Measurements from ENCODE around the gene ABHD11. TPM values are rescaled to one million over a fixed set of nuclear protein-coding genes. Genes with fewer than 3 reads are reported as not detected.

ABHD11 gene
- 3.8 and 29.6 TPM in 2 replicates for total RNA-seq

GRCh38 chr7:73738612-73739386 lies at the start of gene ABHD11:
Gene ABHD11 (minus strand): TSS chr7:73738802. CDS start chr7:73738770, 32 bp downstream.

GRCh38 chr7:73770002-73770859 lies 31.6 kb upstream of the ABHD11 start, which contains the start of gene CLDN3:
Gene CLDN3 (minus strand): TSS chr7:73770270. CDS start chr7:73770049, 221 bp downstream.

GRCh38 chr7:73718905-73719805 lies 19.4 kb downstream of the ABHD11 start, which contains the start of gene STX1A:
Gene STX1A (minus strand): TSS chr7:73719669. CDS start chr7:73719631, 38 bp downstream.

Other genes with a start within 250 kb of the ABHD11 start
- gene BAZ1B, start 216.5 kb downstream of the ABHD11 start, total RNA-seq: 41.8 and 42.2 TPM in 2 replicates
- 19.0 and 20.0 TPM in 2 replicates for gene BCL7B, start 181.1 kb downstream of the ABHD11 start, total RNA-seq
- 65.2 and 100 TPM in 2 replicates for gene TBL2, start 160.2 kb downstream of the ABHD11 start, total RNA-seq
- gene MLXIPL, start 114.3 kb downstream of the ABHD11 start, total RNA-seq: not detected in 2 replicates
- 2.6 and 7.2 TPM in 2 replicates for gene VPS37D, start 71.0 kb downstream of the ABHD11 start, total RNA-seq
- 0.72 and 1.1 TPM in 2 replicates for gene DNAJC30, start 55.3 kb downstream of the ABHD11 start, total RNA-seq
- gene BUD23, start 55.2 kb downstream of the ABHD11 start, total RNA-seq: 40.7 and 44.5 TPM in 2 replicates
- 6.7 and 8.1 TPM in 2 replicates for gene STX1A, start 19.1 kb downstream of the ABHD11 start, total RNA-seq
- gene CLDN3, start 31.5 kb upstream of the ABHD11 start, total RNA-seq: 2.7 TPM in 1 of 2 replicates, not detected in the other
- gene CLDN4, start 92.2 kb upstream of the ABHD11 start, total RNA-seq: 60.3 and 251 TPM in 2 replicates
- 6.3 TPM in 1 of 2 replicates, not detected in the other for gene METTL27, start 103.7 kb upstream of the ABHD11 start, total RNA-seq
- not detected in 2 replicates for gene TMEM270, start 122.4 kb upstream of the ABHD11 start, total RNA-seq

All from tracheal epithelial cell (primary cell).